MM.1S (cell line): ENCODE data around the gene DENND5A.

Experiments used
- DNase-seq: peaks from one replicate; pipeline ENCODE4 v3.0.0-alpha.2; 2015
- H2AFZ ChIP-seq: fragments of 300-600 bp; sonication (generic); 2 replicates; pipeline ENCODE4 v1.6.0; 2016; ENCODE audit warnings: antibody characterized with exemption, low read length
- H3F3A ChIP-seq: fragments of 300-600 bp; sonication (generic); 2 replicates; pipeline ENCODE4 v1.6.1; 2016; ENCODE audit warnings: mild to moderate bottlenecking, antibody characterized with exemption, low read length, moderate library complexity, mixed read lengths; ENCODE audit not compliant: insufficient read depth
- H3K27ac ChIP-seq: fragments of 300-600 bp; sonication (generic); 2 replicates; pipeline ENCODE4 v1.5.1; 2016; ENCODE audit warnings: mild to moderate bottlenecking, low read length
- H3K27me3 ChIP-seq: fragments of 300-600 bp; sonication (generic); replicated peaks from 2 replicates; pipeline ENCODE4 v1.6.0; 2016; ENCODE audit warnings: low read length; ENCODE audit not compliant: insufficient read depth
- H3K36me3 ChIP-seq: fragments of 300-600 bp; sonication (generic); replicated peaks from 2 replicates; pipeline ENCODE4 v1.6.1; 2016; ENCODE audit warnings: mild to moderate bottlenecking, low read length, mixed read lengths; ENCODE audit not compliant: insufficient read depth
- H3K4me1 ChIP-seq: fragments of 300-600 bp; sonication (generic); 2 replicates; pipeline ENCODE4 v1.6.1; 2016; ENCODE audit warnings: low read length, mixed read lengths
- H3K4me2 ChIP-seq: fragments of 300-600 bp; sonication (generic); 2 replicates; pipeline ENCODE4 v1.6.0; 2016; ENCODE audit warnings: low read depth, low read length
- H3K4me3 ChIP-seq: fragments of 300-600 bp; sonication (generic); 2 replicates; pipeline ENCODE4 v1.5.1; 2016; ENCODE audit warnings: low read length, mixed read lengths
- H3K79me2 ChIP-seq: fragments of 300-600 bp; sonication (generic); 2 replicates; pipeline ENCODE4 v1.6.1; 2016; ENCODE audit warnings: mixed run types, low read length, mixed read lengths
- H3K9ac ChIP-seq: fragments of 300-600 bp; sonication (generic); 2 replicates; pipeline ENCODE4 v1.6.1; 2016; ENCODE audit warnings: low read length, mixed read lengths
- H3K9me2 ChIP-seq: fragments of 300-600 bp; sonication (generic); replicated peaks from 2 replicates; pipeline ENCODE4 v1.6.1; 2016; ENCODE audit warnings: mild to moderate bottlenecking, low read length, mixed read lengths; ENCODE audit not compliant: insufficient read depth
- H3K9me3 ChIP-seq: fragments of 300-600 bp; sonication (generic); replicated peaks from 2 replicates; pipeline ENCODE4 v1.6.1; 2016; ENCODE audit warnings: mild to moderate bottlenecking, low read length, mixed read lengths; ENCODE audit not compliant: insufficient read depth
- H4K20me1 ChIP-seq: fragments of 300-600 bp; sonication (generic); 2 replicates; pipeline ENCODE4 v1.6.1; 2016; ENCODE audit warnings: mild to moderate bottlenecking, low read length, moderate library complexity, mixed read lengths; ENCODE audit not compliant: insufficient read depth
- EZH2 ChIP-seq: fragments of 300-600 bp; sonication (generic); optimal IDR thresholded peaks from 2 replicates; pipeline ENCODE3; 2017; ENCODE audit warnings: low read depth, mild to moderate bottlenecking, antibody characterized with exemption, low read length, mixed read lengths
- EZH2phosphoT487 ChIP-seq: fragments of 300-600 bp; sonication (generic); IDR thresholded peaks from 2 replicates; pipeline ENCODE4 v1.6.1; 2018; ENCODE audit warnings: antibody characterized with exemption, low read length
- TF ChIP-seq, protein P1 (sequence below): fragments of 300-600 bp; sonication (generic); IDR thresholded peaks from 2 replicates; pipeline ENCODE4 v1.5.1; 2016; ENCODE audit warnings: antibody characterized with exemption, low read length, mixed read lengths

DENND5A gene

DNA sequence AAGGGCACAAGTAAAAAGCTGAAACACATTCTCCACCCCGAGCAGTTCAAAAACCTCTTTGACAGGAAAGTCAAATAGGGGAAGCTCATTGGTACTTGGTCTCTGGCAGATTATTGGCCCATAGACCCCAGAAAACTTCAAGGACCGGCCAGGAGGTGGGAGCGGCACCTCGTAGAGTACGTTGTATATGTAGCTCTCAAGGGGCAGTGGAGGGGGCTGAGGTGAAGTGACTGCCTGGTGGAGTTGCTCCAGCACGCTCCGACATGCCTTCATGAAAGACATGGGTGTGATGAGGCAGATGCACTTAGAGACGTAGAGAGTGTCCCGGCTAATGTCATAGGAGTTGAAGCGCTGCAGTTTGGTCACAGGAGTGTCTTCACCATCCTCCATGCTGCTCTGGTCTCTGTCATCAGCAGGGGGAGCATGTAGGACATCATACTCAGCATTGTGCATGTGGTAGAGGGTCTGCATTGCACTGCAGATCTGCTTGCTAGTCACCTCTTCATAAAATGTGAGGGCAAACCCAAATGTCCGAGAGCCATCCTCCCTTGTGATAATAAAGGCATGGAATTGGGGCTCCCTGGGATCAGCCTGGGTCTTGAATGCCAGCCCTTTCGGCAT lies 61.3 kb downstream of the DENND5A start:
- Histone ChIP-seq H4K20me1 (no peaks in the 10 kb centered on the region), H3K27ac (no peak overlapping the region), H3K9ac (no peak overlapping the region), H3K79me2 (no peaks in the 10 kb centered on the region), H3K36me3 (no peaks in the 10 kb centered on the region), H3K27me3 (no peaks in the 10 kb centered on the region), H3K4me2 (no peak overlapping the region), H3K4me3 (no peak overlapping the region), H2AFZ (no peak overlapping the region), H3K4me1 (no peaks in the 10 kb centered on the region; the same call in 1 of the 2 replicates), H3K9me2 (no peaks in the 10 kb centered on the region), H3F3A (no peaks in the 10 kb centered on the region), H3K9me3 (no peaks in the 10 kb centered on the region)
- DNase-seq = no peak
- TF ChIP-seq EZH2 (no peak), EZH2phosphoT487 (no peak)
- TF ChIP-seq, protein P1, sequence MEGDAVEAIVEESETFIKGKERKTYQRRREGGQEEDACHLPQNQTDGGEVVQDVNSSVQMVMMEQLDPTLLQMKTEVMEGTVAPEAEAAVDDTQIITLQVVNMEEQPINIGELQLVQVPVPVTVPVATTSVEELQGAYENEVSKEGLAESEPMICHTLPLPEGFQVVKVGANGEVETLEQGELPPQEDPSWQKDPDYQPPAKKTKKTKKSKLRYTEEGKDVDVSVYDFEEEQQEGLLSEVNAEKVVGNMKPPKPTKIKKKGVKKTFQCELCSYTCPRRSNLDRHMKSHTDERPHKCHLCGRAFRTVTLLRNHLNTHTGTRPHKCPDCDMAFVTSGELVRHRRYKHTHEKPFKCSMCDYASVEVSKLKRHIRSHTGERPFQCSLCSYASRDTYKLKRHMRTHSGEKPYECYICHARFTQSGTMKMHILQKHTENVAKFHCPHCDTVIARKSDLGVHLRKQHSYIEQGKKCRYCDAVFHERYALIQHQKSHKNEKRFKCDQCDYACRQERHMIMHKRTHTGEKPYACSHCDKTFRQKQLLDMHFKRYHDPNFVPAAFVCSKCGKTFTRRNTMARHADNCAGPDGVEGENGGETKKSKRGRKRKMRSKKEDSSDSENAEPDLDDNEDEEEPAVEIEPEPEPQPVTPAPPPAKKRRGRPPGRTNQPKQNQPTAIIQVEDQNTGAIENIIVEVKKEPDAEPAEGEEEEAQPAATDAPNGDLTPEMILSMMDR = peak; percentile 28

DNA sequence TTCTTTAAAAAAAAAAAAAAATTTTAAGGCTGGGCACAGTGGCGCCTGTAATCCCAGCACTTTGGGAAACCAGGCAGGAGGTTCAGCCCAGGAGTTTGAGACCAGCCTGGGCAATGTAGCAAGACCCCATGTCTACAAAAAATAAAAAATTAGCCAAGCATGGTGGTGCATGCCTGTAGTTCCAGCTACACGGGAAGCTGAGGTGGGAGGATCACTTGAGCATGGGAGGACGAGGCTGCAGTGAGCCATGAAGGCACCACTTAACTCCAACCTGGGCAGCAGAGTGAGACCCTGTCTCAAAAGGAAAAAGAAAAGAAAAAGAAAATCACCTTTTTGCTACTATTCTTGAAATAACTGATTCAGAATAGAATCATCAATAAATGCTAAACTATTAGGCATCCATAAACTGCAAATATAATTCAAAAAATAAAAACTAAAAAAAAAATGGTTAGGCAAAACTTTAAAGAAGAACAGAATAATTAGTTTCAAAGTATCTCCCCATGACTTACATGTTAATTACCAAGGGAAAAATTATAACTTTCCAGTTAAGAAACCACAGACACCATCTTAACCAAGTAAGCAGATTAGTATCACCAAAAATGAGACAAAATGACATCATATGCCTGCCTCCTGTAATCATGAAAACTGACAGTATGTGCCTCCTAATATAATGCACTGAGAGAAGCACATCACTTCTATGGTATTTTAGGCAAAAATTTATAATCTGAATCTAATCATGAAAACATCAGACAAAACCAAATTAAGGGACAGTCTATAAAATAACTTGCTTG lies 63.6 kb downstream of the DENND5A start:
- no peaks in the 10 kb centered on the region for H3K9me2 ChIP-seq
- no peak for TF ChIP-seq EZH2phosphoT487
- TF ChIP-seq, protein P1 = no peak
- TF ChIP-seq EZH2 = no peak
- no peaks in the 10 kb centered on the region for H3K79me2 ChIP-seq
- H3K4me1 ChIP-seq = no peaks in the 10 kb centered on the region
- no peaks in the 10 kb centered on the region for H3F3A ChIP-seq
- no peak overlapping the region for H3K9ac ChIP-seq
- H3K36me3 ChIP-seq = no peaks in the 10 kb centered on the region
- H4K20me1 ChIP-seq = no peaks in the 10 kb centered on the region
- DNase-seq = no peak
- no peak overlapping the region for H2AFZ ChIP-seq
- H3K27me3 ChIP-seq = no peaks in the 10 kb centered on the region
- no peaks in the 10 kb centered on the region for H3K9me3 ChIP-seq
- no peak overlapping the region for H3K4me2 ChIP-seq
- no peak overlapping the region for H3K4me3 ChIP-seq
- H3K27ac ChIP-seq = no peak overlapping the region

DNA sequence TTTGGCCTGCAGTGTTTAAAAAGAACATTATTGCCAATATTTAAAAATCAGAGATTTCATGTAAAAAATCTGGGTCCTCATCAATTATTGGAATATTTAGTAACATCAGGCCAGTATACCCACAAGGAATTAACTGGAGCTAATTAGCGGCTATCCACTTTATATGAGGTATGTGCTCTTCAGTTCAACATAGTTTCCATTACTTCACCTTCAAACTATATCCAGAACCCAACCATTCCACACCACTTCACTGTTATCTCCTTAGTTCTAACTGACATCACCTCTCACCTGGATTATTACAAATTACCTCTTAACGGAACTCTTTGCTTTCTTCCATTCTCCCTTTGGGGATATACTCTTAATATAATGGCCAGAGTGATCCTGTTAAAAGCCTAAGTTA lies 64.7 kb downstream of the DENND5A start:
- Histone ChIP-seq H4K20me1 (no peaks in the 10 kb centered on the region), H3K9me2 (no peaks in the 10 kb centered on the region), H3K36me3 (no peaks in the 10 kb centered on the region), H3K9ac (no peak overlapping the region), H3F3A (no peaks in the 10 kb centered on the region), H2AFZ (no peak overlapping the region), H3K4me3 (no peak overlapping the region), H3K9me3 (no peaks in the 10 kb centered on the region), H3K79me2 (no peaks in the 10 kb centered on the region), H3K27ac (no peak overlapping the region), H3K4me1 (no peaks in the 10 kb centered on the region), H3K4me2 (no peak overlapping the region), H3K27me3 (no peaks in the 10 kb centered on the region)
- no peak for DNase-seq
- no peak for TF ChIP-seq EZH2

DNA sequence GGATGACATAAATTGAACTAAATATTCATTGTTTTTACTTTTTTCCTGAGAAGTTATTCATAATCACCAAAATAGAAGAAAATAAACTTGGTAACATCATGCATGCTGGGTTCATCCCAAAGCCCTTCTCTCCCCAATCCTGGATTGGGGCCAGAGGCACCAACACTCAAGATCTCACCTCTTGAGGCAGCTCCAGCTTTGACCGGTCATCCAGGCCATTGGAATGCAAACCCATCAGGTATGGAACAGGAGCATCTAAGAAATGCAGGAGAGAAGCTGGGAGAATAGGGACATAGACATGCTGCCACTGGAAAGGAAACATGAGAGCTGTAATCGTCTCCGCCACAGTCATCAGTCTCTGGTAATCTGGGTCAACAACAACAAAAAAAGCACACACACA lies 71.8 kb downstream of the DENND5A start:
- Histone ChIP-seq H3K9me2 (no peaks in the 10 kb centered on the region), H2AFZ (no peak overlapping the region), H3K27me3 (no peaks in the 10 kb centered on the region), H3F3A (no peaks in the 10 kb centered on the region), H3K79me2 (no peaks in the 10 kb centered on the region), H3K4me2 (no peak overlapping the region), H4K20me1 (no peaks in the 10 kb centered on the region), H3K36me3 (no peaks in the 10 kb centered on the region), H3K4me1 (no peaks in the 10 kb centered on the region), H3K4me3 (no peak overlapping the region), H3K9ac (no peak overlapping the region), H3K27ac (no peak overlapping the region), H3K9me3 (no peaks in the 10 kb centered on the region)
- no peak for DNase-seq
- TF ChIP-seq EZH2phosphoT487 = no peak
- TF ChIP-seq, protein P1 = no peak
- TF ChIP-seq EZH2 = no peak
